ENCODE data around the gene CORO2B.

DNA sequence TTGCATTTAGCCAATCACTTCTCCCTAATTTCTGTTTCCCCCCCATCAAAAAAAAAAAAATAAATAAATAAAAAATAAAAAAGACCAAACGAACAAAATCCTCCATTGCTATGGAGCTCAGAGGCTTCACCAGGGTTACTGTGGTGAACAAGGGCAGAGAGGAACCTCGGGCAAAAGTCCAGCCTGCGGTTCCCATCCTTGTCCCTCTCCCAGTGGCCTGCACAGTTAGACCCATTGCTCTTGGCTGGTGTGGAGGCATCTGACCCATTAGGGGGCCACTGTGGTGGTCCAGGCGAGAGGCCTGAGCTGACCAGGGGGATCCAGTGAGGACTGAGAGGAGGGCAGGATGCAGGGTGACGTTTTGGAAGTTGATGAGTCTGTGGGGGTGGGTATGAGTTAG is 18.8 kb downstream of the CORO2B start:
- TF ChIP-seq, protein P1, sequence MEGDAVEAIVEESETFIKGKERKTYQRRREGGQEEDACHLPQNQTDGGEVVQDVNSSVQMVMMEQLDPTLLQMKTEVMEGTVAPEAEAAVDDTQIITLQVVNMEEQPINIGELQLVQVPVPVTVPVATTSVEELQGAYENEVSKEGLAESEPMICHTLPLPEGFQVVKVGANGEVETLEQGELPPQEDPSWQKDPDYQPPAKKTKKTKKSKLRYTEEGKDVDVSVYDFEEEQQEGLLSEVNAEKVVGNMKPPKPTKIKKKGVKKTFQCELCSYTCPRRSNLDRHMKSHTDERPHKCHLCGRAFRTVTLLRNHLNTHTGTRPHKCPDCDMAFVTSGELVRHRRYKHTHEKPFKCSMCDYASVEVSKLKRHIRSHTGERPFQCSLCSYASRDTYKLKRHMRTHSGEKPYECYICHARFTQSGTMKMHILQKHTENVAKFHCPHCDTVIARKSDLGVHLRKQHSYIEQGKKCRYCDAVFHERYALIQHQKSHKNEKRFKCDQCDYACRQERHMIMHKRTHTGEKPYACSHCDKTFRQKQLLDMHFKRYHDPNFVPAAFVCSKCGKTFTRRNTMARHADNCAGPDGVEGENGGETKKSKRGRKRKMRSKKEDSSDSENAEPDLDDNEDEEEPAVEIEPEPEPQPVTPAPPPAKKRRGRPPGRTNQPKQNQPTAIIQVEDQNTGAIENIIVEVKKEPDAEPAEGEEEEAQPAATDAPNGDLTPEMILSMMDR (IDR thresholded peaks at IDR 0.05), result no peak
- no peak for TF ChIP-seq EZH2phosphoT487 (IDR thresholded peaks at IDR 0.05)
- TF ChIP-seq EZH2 (IDR thresholded peaks at IDR 0.05), result no peak

Data from neural progenitor cell (in vitro differentiated cells).